Astrocyte of the cerebellum (primary cell): Measurements from ENCODE around the gene RTN4IP1.
"Not testable (repeated sequence)": the region's sequence is repeated elsewhere in the genome, so short reads cannot be mapped to it uniquely, and the experiment has no call there.

Experiments used
- DNase-seq: peaks from one replicate; pipeline ENCODE4 v3.0.0-alpha.2; 2011; ENCODE audit warnings: low read depth
- H3K4me3 ChIP-seq: 2 replicates; pipeline ENCODE4 v1.5.1; 2011; ENCODE audit warnings: mild to moderate bottlenecking, low read depth, low read length, moderate library complexity
- CTCF ChIP-seq: IDR thresholded peaks from 2 replicates; pipeline ENCODE4 v1.5.1; 2012; ENCODE audit warnings: low read length, low read depth, moderate library complexity, mild to moderate bottlenecking; ENCODE audit errors: missing control alignments
- in situ Hi-C: cut with HindIII; loops from 2 replicates; pipeline ENCODE4 v1.10.0; 2017; ENCODE audit warnings: low sequenced_read_pairs

RTN4IP1 gene

GRCh38 chr6:106630366-106630765 is 1.1 kb upstream of the RTN4IP1 start:
- H3K4me3 ChIP-seq, result peak overlapping the region; percentile 89
- DNase-seq, result no peak
- in situ Hi-C loops, result loop anchor here (10.0 kb wide), 1 partner anchor 64 kb away; no protein-coding TSS in a partner anchor
- TF ChIP-seq CTCF, result no peak

GRCh38 chr6:106629859-106630163 is 513 bp upstream of the RTN4IP1 start:
- no peak for DNase-seq
- in situ Hi-C loops, result loop anchor here (10.0 kb wide), 1 partner anchor 65 kb away; no protein-coding TSS in a partner anchor
- TF ChIP-seq CTCF, result no peak
- H3K4me3 ChIP-seq, result peak overlapping the region; percentile 89

GRCh38 chr6:106628658-106629102 is 618 bp downstream of the RTN4IP1 start:
- in situ Hi-C loops, result no loop called here
- no peak for TF ChIP-seq CTCF
- H3K4me3 ChIP-seq, result peak overlapping the region; percentile 89
- no peak for DNase-seq

GRCh38 chr6:106627760-106628159 is 1.5 kb downstream of the RTN4IP1 start:
- in situ Hi-C loops, H3K4me3 ChIP-seq, DNase-seq: not testable (repeated sequence)

GRCh38 chr6:106626485-106626884 is 2.8 kb downstream of the RTN4IP1 start:
- no peak for DNase-seq
- no peak for TF ChIP-seq CTCF
- H3K4me3 ChIP-seq, result no peak overlapping the region
- in situ Hi-C loops, result no loop called here

GRCh38 chr6:106623039-106623438 is 6.3 kb downstream of the RTN4IP1 start:
- in situ Hi-C loops, result no loop called here
- TF ChIP-seq CTCF, result no peak
- no peak overlapping the region for H3K4me3 ChIP-seq
- DNase-seq, result no peak

- no peak for DNase-seq
- no peak overlapping the region for H3K4me3 ChIP-seq
- TF ChIP-seq CTCF, result no peak
- in situ Hi-C loops, result no loop called here
Observed at GRCh38 chr6:106622412-106622811, 6.9 kb downstream of the RTN4IP1 start.
